H1 (cell line): ENCODE measurements around the gene BIVM. TPM values are rescaled to one million over a fixed set of nuclear protein-coding genes. Genes with fewer than 3 reads are reported as not detected.

Source experiments
- CTCF ChIA-PET: fragments of 300-600 bp; sonication (Branson Sonifier 250); formaldehyde crosslinking; loops from one replicate; lab custom pipeline; 2021; ENCODE audit not compliant: partially characterized antibody; lab: Charles Lee
- POLR2A ChIA-PET: fragments of 300-600 bp; sonication (Branson Sonifier 250); formaldehyde crosslinking; loops from one replicate; lab custom pipeline; 2021; ENCODE audit warnings: inconsistent platforms; ENCODE audit not compliant: partially characterized antibody; lab: Charles Lee
- DNase-seq, 2 experiments: peaks; one replicate each; pipeline versions ENCODE4 v3.0.0 to v3.0.0-alpha.2; 2010 to 2022; ENCODE audit warnings: low spot score in 2 of 2, low read depth in 1 of 2, mixed read lengths in 1 of 2
- FAIRE-seq: peaks from 2 replicates; lab custom pipeline; 2011; peaks lifted over from hg19 to GRCh38; lab: Jason Lieb, UNC
- H2AFZ ChIP-seq: 2 replicates; pipeline ENCODE4 v1.8.1; 2012; ENCODE audit warnings: low read length, inconsistent platforms
- H2AK5ac ChIP-seq: 2 replicates; pipeline ENCODE4 v1.6.1; 2013; ENCODE audit warnings: low read depth, low read length
- H2BK120ac ChIP-seq: replicated peaks from 2 replicates; pipeline ENCODE3; 2013; ENCODE audit warnings: low read depth, low read length, inconsistent platforms
- H2BK12ac ChIP-seq: 2 replicates; pipeline ENCODE4 v1.6.1; 2013; ENCODE audit warnings: low read depth, low read length
- H2BK15ac ChIP-seq: 2 replicates; pipeline ENCODE4 v1.6.1; 2013; ENCODE audit warnings: low read length
- H2BK20ac ChIP-seq: 2 replicates; pipeline ENCODE4 v1.6.1; 2013; ENCODE audit warnings: low read length
- H2BK5ac ChIP-seq: 2 replicates; pipeline ENCODE4 v1.6.1; 2013; ENCODE audit warnings: low read depth, low read length
- H3K14ac ChIP-seq: 2 replicates; pipeline ENCODE4 v1.6.1; 2013; ENCODE audit warnings: inconsistent platforms; ENCODE audit not compliant: insufficient read length
- H3K18ac ChIP-seq: 2 replicates; pipeline ENCODE4 v1.6.1; 2013; ENCODE audit warnings: low read length; ENCODE audit errors: extremely low read depth
- H3K23ac ChIP-seq: 2 replicates; pipeline ENCODE4 v1.6.1; 2013; ENCODE audit warnings: inconsistent platforms; ENCODE audit not compliant: insufficient read length
- H3K23me2 ChIP-seq: 2 replicates; pipeline ENCODE4 v1.6.1; 2013; ENCODE audit warnings: low read depth, low read length
- H3K27ac ChIP-seq: 2 replicates; pipeline ENCODE4 v1.6.1; 2011; ENCODE audit warnings: low read depth, low read length, inconsistent platforms
- H3K27me3 ChIP-seq, 4 experiments: replicated peaks in 1 of 4; 1 replicate in 1 of 4; 2 replicates in 3 of 4; pipeline versions ENCODE4 v1.6.1 to v1.8.1; 2011 to 2013; ENCODE audit warnings: low read length in 3 of 4, mild to moderate bottlenecking in 3 of 4, inconsistent platforms in 2 of 4, mixed read lengths in 2 of 4, moderate library complexity in 1 of 4; ENCODE audit not compliant: control insufficient read depth in 3 of 4, insufficient read depth in 3 of 4; ENCODE audit errors: extremely low read depth in 1 of 4
- H3K36me3 ChIP-seq, 4 experiments: 2 replicates each; pipeline versions ENCODE4 v1.6.1 to v1.8.1; 2011 to 2013; ENCODE audit warnings: mild to moderate bottlenecking in 4 of 4, low read length in 3 of 4, moderate library complexity in 2 of 4, control low read depth in 1 of 4, inconsistent platforms in 1 of 4; ENCODE audit not compliant: insufficient read depth in 4 of 4, control insufficient read depth in 2 of 4
- H3K4ac ChIP-seq: replicated peaks from 2 replicates; pipeline ENCODE3; 2013; ENCODE audit warnings: low read length, low read depth, mixed read lengths, inconsistent platforms; ENCODE audit not compliant: insufficient read length
- H3K4me1 ChIP-seq, 4 experiments: replicated peaks in 1 of 4; 1 replicate in 1 of 4; 2 replicates in 3 of 4; pipeline versions ENCODE4 v1.6.1 to v1.8.1; 2011 to 2013; ENCODE audit warnings: low read length in 3 of 4, inconsistent platforms in 2 of 4, mixed read lengths in 1 of 4; ENCODE audit not compliant: insufficient read depth in 4 of 4, control insufficient read depth in 3 of 4
- H3K4me2 ChIP-seq, 2 experiments: 2 replicates each; pipeline versions ENCODE4 v1.6.1 to v1.8.1; 2011 to 2013; ENCODE audit warnings: low read depth in 2 of 2, low read length in 2 of 2, control low read depth in 1 of 2, inconsistent platforms in 1 of 2, mild to moderate bottlenecking in 1 of 2; ENCODE audit not compliant: insufficient read depth in 1 of 2
- H3K4me3 ChIP-seq, 4 experiments: fragments of 200-600, 300-600 bp in 1 of 4; sonication (generic), shearing (Covaris generic), sonication (Bioruptor Twin) in 1 of 4; 2 replicates each; pipeline versions ENCODE4 v1.5.1 to v1.8.1; 2011 to 2016; ENCODE audit warnings: low read length in 4 of 4, low read depth in 3 of 4, control low read depth in 2 of 4, inconsistent platforms in 2 of 4, mild to moderate bottlenecking in 2 of 4, mixed read lengths in 1 of 4, moderate library complexity in 1 of 4; ENCODE audit not compliant: insufficient read depth in 2 of 4; ENCODE audit errors: extremely low read depth in 1 of 4
- H3K56ac ChIP-seq: replicated peaks from 2 replicates; pipeline ENCODE3; 2013; ENCODE audit warnings: low read depth, mild to moderate bottlenecking, mixed read lengths, low read length, inconsistent platforms; ENCODE audit not compliant: insufficient read length
- H3K79me1 ChIP-seq: 2 replicates; pipeline ENCODE4 v1.6.1; 2013; ENCODE audit warnings: low read depth, low read length, control low read depth
- H3K79me2 ChIP-seq, 2 experiments: 2 replicates each; pipeline versions ENCODE4 v1.6.1 to v1.8.1; 2012 to 2013; ENCODE audit warnings: low read length in 2 of 2, mild to moderate bottlenecking in 2 of 2, inconsistent platforms in 1 of 2; ENCODE audit not compliant: insufficient read depth in 2 of 2, control insufficient read depth in 1 of 2
- H3K9ac ChIP-seq, 4 experiments: replicated peaks in 1 of 4; 1 replicate in 1 of 4; 2 replicates in 3 of 4; pipeline versions ENCODE4 v1.6.1 to v1.8.1; 2011 to 2013; ENCODE audit warnings: low read depth in 3 of 4, low read length in 3 of 4, control low read depth in 2 of 4, mild to moderate bottlenecking in 2 of 4, moderate library complexity in 2 of 4, inconsistent platforms in 1 of 4; ENCODE audit errors: extremely low read depth in 1 of 4
- H3K9me3 ChIP-seq, 2 experiments: 2 replicates each; pipeline versions ENCODE4 v1.6.1 to v1.8.1; 2012 to 2013; ENCODE audit warnings: mild to moderate bottlenecking in 2 of 2, moderate library complexity in 2 of 2, control low read depth in 1 of 2, inconsistent platforms in 1 of 2, low read depth in 1 of 2, low read length in 1 of 2, mixed read lengths in 1 of 2; ENCODE audit not compliant: insufficient read depth in 2 of 2
- H4K20me1 ChIP-seq, 2 experiments: replicated peaks in 1 of 2; 2 replicates each; pipeline versions ENCODE3 to v1.8.1; 2011 to 2013; ENCODE audit warnings: inconsistent platforms in 2 of 2, low read length in 2 of 2, mild to moderate bottlenecking in 1 of 2; ENCODE audit not compliant: insufficient read depth in 2 of 2, control insufficient read depth in 1 of 2
- H4K5ac ChIP-seq: 2 replicates; pipeline ENCODE4 v1.6.1; 2013; ENCODE audit warnings: low read length, low read depth, mixed read lengths, inconsistent platforms; ENCODE audit not compliant: insufficient read length
- H4K8ac ChIP-seq: 2 replicates; pipeline ENCODE4 v1.8.0; 2013; ENCODE audit warnings: mild to moderate bottlenecking, moderate library complexity, low read length, inconsistent platforms; ENCODE audit not compliant: insufficient read depth; ENCODE audit errors: extremely low read depth
- H4K91ac ChIP-seq: replicated peaks from 2 replicates; pipeline ENCODE3; 2013; ENCODE audit warnings: low read length, mixed read lengths, inconsistent platforms; ENCODE audit not compliant: insufficient read length
- MAFK ChIP-seq: IDR thresholded peaks from 2 replicates; pipeline ENCODE4 v1.6.1; 2012; ENCODE audit warnings: low read depth, mild to moderate bottlenecking, improper control_type of control experiment, low read length
- RAD21 ChIP-seq, 2 experiments: IDR thresholded peaks in 1 of 2; conservative IDR thresholded peaks in 1 of 2; 2 replicates each; pipeline ENCODE4 v1.6.1; 2011; ENCODE audit warnings: low read depth in 2 of 2, low read length in 2 of 2, improper control_type of control experiment in 1 of 2, inconsistent platforms in 1 of 2, mild to moderate bottlenecking in 1 of 2, moderate library complexity in 1 of 2
- WGBS, 2 experiments: shearing (Covaris generic) in 1 of 2; methylation state at CpG; one replicate each; pipeline versions ENCODE4 v1.1.6 to v1.1.7; 2013 to 2015; ENCODE audit warnings: low lambda C conversion rate in 2 of 2, mixed read lengths in 2 of 2, inconsistent platforms in 1 of 2, low coverage in 1 of 2, missing lambda C conversion rate in 1 of 2; ENCODE audit not compliant: insufficient replicate concordance in 2 of 2, insufficient coverage in 1 of 2, insufficient read length in 1 of 2; ENCODE audit errors: extremely low coverage in 1 of 2, missing lambda C conversion rate in 1 of 2; 5-methylcytosine and 5-hydroxymethylcytosine counted together
- polyA plus RNA-seq, 7 experiments: library from polyadenylated mRNA; depleted of rRNA in 3 of 7; stranded (reverse) in 5 of 7; unstranded in 2 of 7; fragments of >200 nt in 5 of 7; fragments of 200-250 nt in 2 of 7; gene quantifications; 1 replicate in 5 of 7; 2 replicates in 1 of 7; 4 replicates in 1 of 7; pipeline versions ENCODE4 v1.2.1 to v1.2.3, GENCODE V29; 2011 to 2013; ENCODE audit warnings: missing spikeins in 2 of 7, mixed read lengths in 2 of 7
- total RNA-seq: library from RNA; stranded (reverse); fragmentation: NEBNext Ultra II Directional; extraction: Animal tissue kit (Norgen Biotek cat#: 25700); gene quantifications from 2 replicates; pipeline ENCODE4 v1.2.1, GENCODE V29; 2021
- TF ChIP-seq, protein P1 (sequence below), 3 experiments: IDR thresholded peaks; 1 replicate in 2 of 3; 2 replicates in 1 of 3; pipeline versions ENCODE4 v1.5.1 to v1.6.1; 2011; ENCODE audit warnings: low read length in 3 of 3, mild to moderate bottlenecking in 3 of 3, inconsistent platforms in 2 of 3, low read depth in 1 of 3, moderate library complexity in 1 of 3; ENCODE audit not compliant: insufficient read depth in 1 of 3; ENCODE audit errors: control extremely low read depth in 1 of 3

BIVM gene
- total and polyA plus RNA-seq, 2 of the 8 experiments (the other 6 are each of a cell fraction or from before 2014, with no cell fraction given) = 1.8 to 5.5 TPM

DNA sequence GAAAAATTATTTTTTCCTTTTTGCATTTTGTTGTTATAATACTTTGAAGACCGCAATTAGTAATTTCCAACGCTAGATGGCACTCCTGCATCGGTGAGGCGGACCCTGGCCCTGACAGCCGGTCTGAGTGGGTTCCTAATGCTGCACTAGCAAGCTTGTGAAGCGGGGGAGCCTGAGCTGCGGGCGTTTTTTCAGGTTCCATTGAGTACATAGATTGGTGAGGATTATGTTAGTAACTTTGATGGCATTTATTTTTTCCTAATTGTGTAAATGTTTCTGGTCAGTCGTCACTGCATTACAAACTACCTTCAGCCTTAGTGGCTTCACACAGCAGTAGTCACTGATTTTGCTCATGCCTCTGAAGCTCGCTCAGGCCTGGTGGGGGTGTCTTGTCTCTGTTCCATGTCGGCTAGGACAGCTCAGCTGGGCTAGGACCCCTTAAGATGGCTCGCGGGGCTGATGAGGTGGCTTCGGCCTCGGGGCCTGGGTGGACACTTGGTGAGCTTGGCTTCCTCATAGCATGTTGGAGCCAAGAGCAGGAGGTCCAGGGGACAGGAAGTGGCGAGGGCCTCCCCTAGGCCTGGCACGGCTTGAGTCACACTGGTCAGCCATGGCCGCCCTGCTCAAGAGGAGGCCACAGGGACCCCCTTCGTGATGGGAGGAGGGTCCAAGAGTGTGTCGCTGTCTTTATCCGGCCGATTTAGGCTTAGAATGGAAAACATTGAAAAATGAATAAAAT lies 71.9 kb downstream of the BIVM start:
- no peak overlapping the region for H4K91ac ChIP-seq
- H3K79me2 ChIP-seq = no peaks in the 10 kb centered on the region
- no peak overlapping the region for H2AK5ac ChIP-seq
- no peaks in the 10 kb centered on the region for H4K20me1 ChIP-seq
- TF ChIP-seq, protein P1, sequence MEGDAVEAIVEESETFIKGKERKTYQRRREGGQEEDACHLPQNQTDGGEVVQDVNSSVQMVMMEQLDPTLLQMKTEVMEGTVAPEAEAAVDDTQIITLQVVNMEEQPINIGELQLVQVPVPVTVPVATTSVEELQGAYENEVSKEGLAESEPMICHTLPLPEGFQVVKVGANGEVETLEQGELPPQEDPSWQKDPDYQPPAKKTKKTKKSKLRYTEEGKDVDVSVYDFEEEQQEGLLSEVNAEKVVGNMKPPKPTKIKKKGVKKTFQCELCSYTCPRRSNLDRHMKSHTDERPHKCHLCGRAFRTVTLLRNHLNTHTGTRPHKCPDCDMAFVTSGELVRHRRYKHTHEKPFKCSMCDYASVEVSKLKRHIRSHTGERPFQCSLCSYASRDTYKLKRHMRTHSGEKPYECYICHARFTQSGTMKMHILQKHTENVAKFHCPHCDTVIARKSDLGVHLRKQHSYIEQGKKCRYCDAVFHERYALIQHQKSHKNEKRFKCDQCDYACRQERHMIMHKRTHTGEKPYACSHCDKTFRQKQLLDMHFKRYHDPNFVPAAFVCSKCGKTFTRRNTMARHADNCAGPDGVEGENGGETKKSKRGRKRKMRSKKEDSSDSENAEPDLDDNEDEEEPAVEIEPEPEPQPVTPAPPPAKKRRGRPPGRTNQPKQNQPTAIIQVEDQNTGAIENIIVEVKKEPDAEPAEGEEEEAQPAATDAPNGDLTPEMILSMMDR (IDR thresholded peaks at IDR 0.05; ENCODE audit: control extremely low read depth in 1 of 3, insufficient read depth in 1 of 3, low read depth in 1 of 3, low read length in 3 of 3) = peak; percentile 63 to 71 (median 67)
- TF ChIP-seq MAFK (no peak), RAD21 (IDR thresholded peaks at IDR 0.05 in 1 of 2, conservative IDR thresholded peaks at IDR 0.05 in 1 of 2; ENCODE audit: low read depth in 2 of 2, low read length in 2 of 2) (peak; percentile 86 to 90)
- CTCF ChIA-PET = interaction anchor here (0.6 to 3.0 kb wide), 54 partner anchors 8 to 1197 kb away, joined by 3 to 28 read pairs (median 4); partner anchors contain the start of gene TPP2
- no peak overlapping the region for H2BK120ac ChIP-seq
- H3K27ac ChIP-seq = no peak overlapping the region
- DNase-seq (peak; percentile 33 to 59), FAIRE-seq (peak; percentile 84)
- 65% methylated on average over 22 of the region's 22 CpGs; no CpG with 5 or more reads in 1 of the 2 experiments for WGBS, 2 experiments
- no peak overlapping the region for H3K56ac ChIP-seq
- H3K23ac ChIP-seq = no peak overlapping the region
- no peak overlapping the region for H2BK15ac ChIP-seq
- H3K9me3 ChIP-seq = no peaks in the 10 kb centered on the region
- H3K4ac ChIP-seq = no peak overlapping the region
- no peak overlapping the region for H3K9ac ChIP-seq
- no peak overlapping the region; the same call in 1 of the 2 replicates for H2BK12ac ChIP-seq
- H4K5ac ChIP-seq = no peak overlapping the region
- H3K4me3 ChIP-seq = no peak overlapping the region
- H4K8ac ChIP-seq = no peak overlapping the region
- no peak overlapping the region for H3K18ac ChIP-seq
- H3K23me2 ChIP-seq = no peaks in the 10 kb centered on the region
- H3K36me3 ChIP-seq = peaks cover 0 to 21% (median 2%) of the 10 kb centered on the region in 4 experiments; a peak in 7 of 8 replicates
- H2BK20ac ChIP-seq = no peak overlapping the region
- no peaks in the 10 kb centered on the region for H3K79me1 ChIP-seq
- H3K4me2 ChIP-seq = no peak overlapping the region
- POLR2A ChIA-PET = interaction anchor here (1.4 kb wide), 1 partner anchor 32 kb away, joined by 3 read pairs; no protein-coding TSS in a partner anchor
- no peak overlapping the region for H3K14ac ChIP-seq
- no peak overlapping the region for H2AFZ ChIP-seq
- no peaks in the 10 kb centered on the region for H3K27me3 ChIP-seq
- peaks cover 0 to 5% (median 1%) of the 10 kb centered on the region in 4 experiments; a peak in 3 of 7 replicates for H3K4me1 ChIP-seq
- H2BK5ac ChIP-seq = no peak overlapping the region
